Activated CD8-positive, alpha-beta memory T cell treated with anti-CD3 and anti-CD28 coated beads, Interleukin-2, amount 50 U/mL, for 24 hours (primary cell): ENCODE measurements around the gene TRPC1.

ENCODE experiments used
- DNase-seq: peaks from one replicate; pipeline ENCODE4 v3.0.0-alpha.2; 2020; ENCODE audit errors: extremely low read depth

The TRPC1 gene

GRCh38 chr3:142839831-142840230 is 116.0 kb downstream of the TRPC1 start:
- DNase-seq, result no peak

- DNase-seq, result no peak
Observed at GRCh38 chr3:142844339-142844977, 120.6 kb downstream of the TRPC1 start.

GRCh38 chr3:142846779-142847577 is 123.1 kb downstream of the TRPC1 start:
- no peak for DNase-seq

GRCh38 chr3:142849148-142849547 is 125.3 kb downstream of the TRPC1 start:
- DNase-seq, result no peak

GRCh38 chr3:142850395-142851023 is 126.7 kb downstream of the TRPC1 start:
- DNase-seq, result no peak

- no peak for DNase-seq
Observed at GRCh38 chr3:142852009-142852408, 128.2 kb downstream of the TRPC1 start.

GRCh38 chr3:142853270-142854168 is 129.7 kb downstream of the TRPC1 start:
- no peak for DNase-seq

GRCh38 chr3:142857056-142857455 is 133.2 kb downstream of the TRPC1 start:
- DNase-seq, result no peak
